Transverse colon (tissue), 4 donors: Measurements from ENCODE around the gene STX10. TPM values are rescaled to one million over a fixed set of nuclear protein-coding genes. Genes with fewer than 3 reads are reported as not detected.

Experiments
- DNase-seq: peaks from one replicate; pipeline ENCODE4 v3.0.0-alpha.2; 2019
- H3K27ac ChIP-seq, 4 donors: fragments of 200-600 bp; sonication (generic); 2 replicates each; pipeline ENCODE4 v1.5.1; 2016 to 2018; ENCODE audit warnings: inconsistent platforms in 4 of 4
- H3K27me3 ChIP-seq: fragments of 200-600 bp; sonication (generic); 2 replicates; pipeline ENCODE4 v1.5.1; 2017; ENCODE audit warnings: inconsistent platforms
- H3K36me3 ChIP-seq, 4 donors: fragments of 200-600 bp; sonication (generic); 2 replicates each; pipeline ENCODE4 v1.5.1; 2017 to 2019; ENCODE audit warnings: inconsistent platforms in 4 of 4
- H3K4me1 ChIP-seq, 4 donors: fragments of 200-600 bp; sonication (generic); 2 replicates each; pipeline ENCODE4 v1.5.1; 2017 to 2020; ENCODE audit warnings: inconsistent platforms in 4 of 4
- H3K4me3 ChIP-seq, 4 donors: fragments of 200-600 bp; sonication (generic); 1 replicate in 1 of 4; 2 replicates in 3 of 4; pipeline versions ENCODE4 v1.5.1 to v1.6.1; 2017 to 2019; ENCODE audit warnings: inconsistent platforms in 4 of 4
- H3K9me3 ChIP-seq, 2 donors: fragments of 200-600 bp; sonication (generic); 2 replicates each; pipeline ENCODE4 v1.5.1; 2017 to 2019; ENCODE audit warnings: inconsistent platforms in 2 of 2
- CTCF ChIP-seq, 5 experiments: fragments of 200-600 bp in 3 of 5; fragments of 450-650 bp in 2 of 5; sonication (generic) in 3 of 5; IDR thresholded peaks; 1 replicate in 2 of 5; 2 replicates in 3 of 5; pipeline ENCODE4 v1.5.1; 2016 to 2017; ENCODE audit warnings: antibody characterized with exemption in 5 of 5, inconsistent platforms in 3 of 5, mild to moderate bottlenecking in 2 of 5, moderate library complexity in 1 of 5
- EP300 ChIP-seq: sonication (generic); formaldehyde crosslinking; IDR thresholded peaks from one replicate; pipeline ENCODE4 v1.6.1; 2017; ENCODE audit warnings: antibody characterized with exemption, low read depth
- POLR2A ChIP-seq: fragments of 450-650 bp; IDR thresholded peaks from one replicate; pipeline ENCODE4 v1.6.1; 2016; ENCODE audit warnings: antibody characterized with exemption, mild to moderate bottlenecking, moderate library complexity
- POLR2AphosphoS5 ChIP-seq, 3 donors: sonication (generic); formaldehyde crosslinking; IDR thresholded peaks; one replicate each; pipeline ENCODE4 v1.6.1; 2016; ENCODE audit warnings: antibody characterized with exemption in 3 of 3
- WGBS, 2 donors: methylation state at CpG; one replicate each; pipeline ENCODE4 v1.1.5; 2018; ENCODE audit warnings: low coverage in 1 of 2; 5-methylcytosine and 5-hydroxymethylcytosine counted together
- in situ Hi-C, 4 donors: fragments of 200-750 bp; cut with MboI; loops; one replicate each; pipeline versions ENCODE4 v1.15.0 to v1.15.1; 2017; ENCODE audit warnings: low sequenced_read_pairs in 3 of 4, low pct_ligation_motif_present in 1 of 4, low pct_unique_long_range_greater_than_20kb in 1 of 4
- intact Hi-C: fragments of 100-400 bp; cut with DNase I; formaldehyde crosslinking; loops from one replicate; pipeline ENCODE4 v1.15.1; 2023; ENCODE audit warnings: low total_unique reads
- total RNA-seq, 4 donors: library from RNA; depleted of rRNA; stranded (reverse); fragments of >200 nt; gene quantifications; one replicate each; pipeline ENCODE4 v1.1.0, GENCODE V29; 2016

Gene STX10
- total RNA-seq, 4 donors from 2014 or later, result 69.7 to 164 (median 84.2) TPM

GRCh38 chr19:13138171-13138915, 11.8 kb downstream of the STX10 start:
- in situ Hi-C loops (no loop called here), intact Hi-C loops (no loop called here)
- 89% methylated on average over 26 of the region's 40 CpGs; no CpG with 5 or more reads in 1 of the 2 donors for WGBS, 2 donors
- Histone ChIP-seq H3K27me3 (no peaks in the 10 kb centered on the region), H3K4me1 (peaks cover 0 to 9% (median 2%) of the 10 kb centered on the region in 4 donors), H3K36me3 (peaks cover 0 to 29% (median 7%) of the 10 kb centered on the region in 4 donors), H3K9me3 (no peaks in the 10 kb centered on the region), H3K4me3 (no peak overlapping the region), H3K27ac (no peak overlapping the region)
- TF ChIP-seq CTCF (IDR thresholded peaks at IDR 0.05) (no peak), POLR2A (no peak), POLR2AphosphoS5 (IDR thresholded peaks at IDR 0.05) (no peak), EP300 (no peak)
- DNase-seq, result no peak

GRCh38 chr19:13137290-13137794, 12.8 kb downstream of the STX10 start:
- DNase-seq, result no peak
- no peaks in the 10 kb centered on the region for H3K9me3 ChIP-seq
- intact Hi-C loops, result no loop called here
- no peak overlapping the region for H3K27ac ChIP-seq
- H3K4me1 ChIP-seq, result peaks cover 0 to 5% (median 0%) of the 10 kb centered on the region in 4 donors
- H3K27me3 ChIP-seq, result no peaks in the 10 kb centered on the region
- WGBS, 2 donors, result 96% methylated on average over 24 of the region's 28 CpGs; no CpG with 5 or more reads in 1 of the 2 donors
- TF ChIP-seq POLR2AphosphoS5 (IDR thresholded peaks at IDR 0.05) (no peak), EP300 (no peak), CTCF (IDR thresholded peaks at IDR 0.05) (no peak), POLR2A (no peak)
- peaks cover 0 to 29% (median 7%) of the 10 kb centered on the region in 4 donors for H3K36me3 ChIP-seq
- in situ Hi-C loops, result no loop called here
- H3K4me3 ChIP-seq, result no peak overlapping the region

- Histone ChIP-seq H3K27me3 (no peaks in the 10 kb centered on the region), H3K9me3 (no peaks in the 10 kb centered on the region), H3K36me3 (peaks cover 0 to 29% (median 7%) of the 10 kb centered on the region in 4 donors), H3K4me3 (no peak overlapping the region), H3K4me1 (peaks cover 0 to 3% (median 0%) of the 10 kb centered on the region in 4 donors), H3K27ac (no peak overlapping the region)
- in situ Hi-C loops (no loop called here), intact Hi-C loops (no loop called here)
- no peak for DNase-seq
- TF ChIP-seq CTCF (IDR thresholded peaks at IDR 0.05) (no peak), POLR2AphosphoS5 (IDR thresholded peaks at IDR 0.05) (no peak), EP300 (no peak), POLR2A (no peak)
- WGBS, 2 donors, result 90 to 93% methylated on average over 8 to 59 of the region's 60 CpGs
Measured at GRCh38 chr19:13135068-13136062, 14.8 kb downstream of the STX10 start.

- in situ Hi-C loops (no loop called here), intact Hi-C loops (no loop called here)
- H3K4me1 ChIP-seq, result peaks cover 0 to 3% (median 0%) of the 10 kb centered on the region in 4 donors
- peaks cover 0 to 29% (median 7%) of the 10 kb centered on the region in 4 donors for H3K36me3 ChIP-seq
- 94% methylated on average over 3 of the region's 3 CpGs; no CpG with 5 or more reads in 1 of the 2 donors for WGBS, 2 donors
- H3K4me3 ChIP-seq, result no peak overlapping the region
- TF ChIP-seq EP300, result no peak
- TF ChIP-seq POLR2A, result no peak
- TF ChIP-seq CTCF (IDR thresholded peaks at IDR 0.05), result no peak
- no peak for TF ChIP-seq POLR2AphosphoS5 (IDR thresholded peaks at IDR 0.05)
- no peak for DNase-seq
- no peak overlapping the region for H3K27ac ChIP-seq
- no peaks in the 10 kb centered on the region for H3K9me3 ChIP-seq
- no peaks in the 10 kb centered on the region for H3K27me3 ChIP-seq
Measured at GRCh38 chr19:13134626-13135025, 15.5 kb downstream of the STX10 start.
